ENCODE data around the gene DHX38. TPM values are rescaled to one million over a fixed set of nuclear protein-coding genes. Genes with fewer than 3 reads are reported as not detected.

DHX38 gene
- total and polyA plus RNA-seq, 7 donors, result 16.2 to 55.4 (median 34.2) TPM

DNA sequence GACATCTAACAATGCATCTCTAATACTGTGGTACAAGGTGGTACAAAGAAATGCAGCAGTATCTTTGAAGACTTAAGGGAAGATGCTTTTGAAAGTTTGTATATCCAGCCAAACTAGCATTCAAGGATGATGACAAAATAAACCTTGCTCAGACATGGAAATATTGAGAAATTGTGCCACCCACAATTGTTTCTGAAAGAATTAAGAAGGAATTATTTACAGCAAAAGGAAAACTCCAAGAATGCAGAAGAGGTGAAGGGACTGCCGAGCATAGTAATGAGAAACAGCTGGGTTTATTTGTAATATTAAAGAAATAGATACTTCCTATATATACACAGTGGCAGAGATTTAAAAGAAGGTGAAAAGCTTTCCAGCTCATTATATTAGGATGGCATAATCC, 48.8 kb downstream of the DHX38 start:
- 83 to 86% methylated on average over 1 of the region's 1 CpG for WGBS, 2 donors
- Histone ChIP-seq H3K4me3 (no peak overlapping the region), H3K9me3 (no peaks in the 10 kb centered on the region), H3K36me3 (no peaks in the 10 kb centered on the region), H3K4me1 (no peaks in the 10 kb centered on the region), H3K27ac (no peak overlapping the region), H3K27me3 (no peaks in the 10 kb centered on the region)
- DNase-seq, result no peak
- TF ChIP-seq POLR2A (IDR thresholded peaks at IDR 0.05) (no peak), EP300 (IDR thresholded peaks at IDR 0.05) (no peak), POLR2AphosphoS5 (IDR thresholded peaks at IDR 0.05) (no peak)
- TF ChIP-seq, protein P1, sequence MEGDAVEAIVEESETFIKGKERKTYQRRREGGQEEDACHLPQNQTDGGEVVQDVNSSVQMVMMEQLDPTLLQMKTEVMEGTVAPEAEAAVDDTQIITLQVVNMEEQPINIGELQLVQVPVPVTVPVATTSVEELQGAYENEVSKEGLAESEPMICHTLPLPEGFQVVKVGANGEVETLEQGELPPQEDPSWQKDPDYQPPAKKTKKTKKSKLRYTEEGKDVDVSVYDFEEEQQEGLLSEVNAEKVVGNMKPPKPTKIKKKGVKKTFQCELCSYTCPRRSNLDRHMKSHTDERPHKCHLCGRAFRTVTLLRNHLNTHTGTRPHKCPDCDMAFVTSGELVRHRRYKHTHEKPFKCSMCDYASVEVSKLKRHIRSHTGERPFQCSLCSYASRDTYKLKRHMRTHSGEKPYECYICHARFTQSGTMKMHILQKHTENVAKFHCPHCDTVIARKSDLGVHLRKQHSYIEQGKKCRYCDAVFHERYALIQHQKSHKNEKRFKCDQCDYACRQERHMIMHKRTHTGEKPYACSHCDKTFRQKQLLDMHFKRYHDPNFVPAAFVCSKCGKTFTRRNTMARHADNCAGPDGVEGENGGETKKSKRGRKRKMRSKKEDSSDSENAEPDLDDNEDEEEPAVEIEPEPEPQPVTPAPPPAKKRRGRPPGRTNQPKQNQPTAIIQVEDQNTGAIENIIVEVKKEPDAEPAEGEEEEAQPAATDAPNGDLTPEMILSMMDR (IDR thresholded peaks at IDR 0.05), result no peak
- intact Hi-C loops (cut with DNase I), result no loop called here

DNA sequence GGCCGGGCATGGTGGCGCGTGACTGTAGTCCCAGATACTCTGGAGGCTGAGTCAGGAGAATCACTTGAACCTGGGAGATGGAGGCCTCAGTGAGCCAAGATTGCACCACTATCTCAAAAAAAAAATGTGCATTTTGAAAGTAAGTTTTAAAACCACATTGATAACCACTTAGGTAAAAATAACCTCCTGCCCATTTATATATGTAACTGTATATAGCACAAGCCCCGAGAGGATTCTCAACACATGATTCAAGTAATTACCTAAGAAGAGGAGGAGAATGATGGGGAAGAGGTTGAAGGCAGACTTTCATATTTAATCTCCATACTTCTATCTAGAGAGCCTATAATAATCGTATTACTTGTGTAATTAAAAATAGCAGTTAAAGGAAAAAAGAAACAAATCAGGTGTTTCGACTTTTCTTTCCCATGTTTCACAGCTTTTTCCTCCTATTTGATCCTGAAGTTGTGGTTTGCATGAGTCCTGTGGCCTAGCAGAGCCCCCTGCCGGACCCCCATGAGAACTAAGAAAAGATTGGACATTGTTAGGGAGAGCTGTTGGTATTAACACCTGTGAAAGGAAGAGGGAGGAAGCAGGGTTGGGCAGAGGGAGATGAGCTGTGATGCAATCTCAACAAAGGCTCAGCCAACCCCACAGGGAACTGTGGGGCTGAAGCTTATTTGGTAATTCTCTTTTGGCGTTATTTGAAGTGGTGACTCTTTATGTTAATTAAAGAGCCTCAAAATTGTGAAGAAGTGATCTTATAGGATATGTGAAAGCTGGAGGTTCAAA, 56.2 kb downstream of the DHX38 start:
- Histone ChIP-seq H3K36me3 (no peaks in the 10 kb centered on the region), H3K27ac (no peak overlapping the region), H3K4me1 (no peaks in the 10 kb centered on the region), H3K27me3 (no peaks in the 10 kb centered on the region), H3K9me3 (no peaks in the 10 kb centered on the region), H3K4me3 (no peak overlapping the region)
- intact Hi-C loops (cut with DNase I), result no loop called here
- 80 to 86% methylated on average over 8 of the region's 8 CpGs for WGBS, 2 donors
- TF ChIP-seq, protein P1 (IDR thresholded peaks at IDR 0.05), result no peak
- no peak for TF ChIP-seq POLR2A (IDR thresholded peaks at IDR 0.05)
- no peak for DNase-seq

DNA sequence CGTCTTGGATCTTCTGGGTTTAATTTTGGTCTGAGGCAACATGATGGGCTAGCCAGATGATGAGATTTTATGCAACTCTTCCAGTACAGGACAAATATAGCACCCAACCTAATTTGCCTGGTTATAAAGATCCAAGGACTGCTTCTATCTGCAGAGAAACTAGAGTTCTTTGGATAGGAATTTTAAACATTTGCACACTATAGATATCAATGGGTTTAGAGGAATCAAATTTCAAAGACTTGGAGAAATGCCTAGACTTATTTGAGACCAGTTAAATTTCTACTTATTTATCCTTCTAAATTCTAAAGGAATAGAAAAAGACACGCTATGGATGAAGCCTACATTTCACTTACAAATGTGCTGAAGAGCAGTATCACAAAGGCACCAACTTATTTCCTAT, 65.7 kb downstream of the DHX38 start:
- H3K36me3 ChIP-seq, result no peaks in the 10 kb centered on the region
- intact Hi-C loops (cut with DNase I), result no loop called here
- TF ChIP-seq POLR2A (IDR thresholded peaks at IDR 0.05) (no peak), POLR2AphosphoS5 (IDR thresholded peaks at IDR 0.05) (no peak), EP300 (IDR thresholded peaks at IDR 0.05) (no peak)
- TF ChIP-seq, protein P1 (IDR thresholded peaks at IDR 0.05), result no peak

DNA sequence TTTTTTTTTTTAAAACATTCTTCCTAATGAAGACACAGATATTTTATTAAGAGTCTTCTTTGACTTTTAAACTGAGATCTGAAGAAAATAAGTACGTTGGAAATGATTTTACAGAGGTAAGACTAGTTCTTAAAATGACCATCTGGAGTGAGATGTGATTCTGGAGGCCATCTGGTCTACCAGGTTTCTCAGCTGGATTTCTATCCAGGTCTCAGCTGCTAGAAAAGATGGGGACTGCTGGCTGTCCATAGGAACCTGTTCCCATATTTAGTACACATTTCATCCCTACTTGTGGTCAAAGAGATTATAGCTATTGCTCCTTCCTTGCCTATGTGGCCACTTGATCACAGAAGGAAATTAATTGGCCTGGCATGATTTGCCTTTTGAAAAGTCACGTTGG, 66.2 kb downstream of the DHX38 start:
- H3K36me3 ChIP-seq, result no peaks in the 10 kb centered on the region
- no peak for DNase-seq
- H3K4me3 ChIP-seq, result no peak overlapping the region
- H3K9me3 ChIP-seq, result no peaks in the 10 kb centered on the region
- no peak overlapping the region for H3K27ac ChIP-seq
- TF ChIP-seq POLR2AphosphoS5 (IDR thresholded peaks at IDR 0.05) (no peak), EP300 (IDR thresholded peaks at IDR 0.05) (no peak), POLR2A (IDR thresholded peaks at IDR 0.05) (no peak)
- TF ChIP-seq, protein P1 (IDR thresholded peaks at IDR 0.05), result no peak
- intact Hi-C loops (cut with DNase I), result no loop called here
- H3K4me1 ChIP-seq, result no peaks in the 10 kb centered on the region
- no peaks in the 10 kb centered on the region for H3K27me3 ChIP-seq
- WGBS, 2 donors, result 82 to 84% methylated on average over 2 of the region's 2 CpGs

More for the DNA sequence above, 65.7 kb downstream of the DHX38 start:
- Histone ChIP-seq H3K27me3 (no peaks in the 10 kb centered on the region), H3K4me3 (no peak overlapping the region), H3K4me1 (no peaks in the 10 kb centered on the region), H3K9me3 (no peaks in the 10 kb centered on the region), H3K27ac (no peak overlapping the region)
- WGBS, 2 donors, result 82 to 88% methylated on average over 2 of the region's 2 CpGs
- no peak for DNase-seq

Data from sigmoid colon (tissue), 7 donors.